GM19099 (cell line): Measurements from ENCODE around the gene NRBF2.

Experiments
- POLR2A ChIP-seq: IDR thresholded peaks from 3 replicates; pipeline ENCODE4 v1.6.1; 2011; ENCODE audit warnings: low read depth; ENCODE audit not compliant: insufficient read length; ENCODE audit errors: extremely low read depth

Gene NRBF2

DNA sequence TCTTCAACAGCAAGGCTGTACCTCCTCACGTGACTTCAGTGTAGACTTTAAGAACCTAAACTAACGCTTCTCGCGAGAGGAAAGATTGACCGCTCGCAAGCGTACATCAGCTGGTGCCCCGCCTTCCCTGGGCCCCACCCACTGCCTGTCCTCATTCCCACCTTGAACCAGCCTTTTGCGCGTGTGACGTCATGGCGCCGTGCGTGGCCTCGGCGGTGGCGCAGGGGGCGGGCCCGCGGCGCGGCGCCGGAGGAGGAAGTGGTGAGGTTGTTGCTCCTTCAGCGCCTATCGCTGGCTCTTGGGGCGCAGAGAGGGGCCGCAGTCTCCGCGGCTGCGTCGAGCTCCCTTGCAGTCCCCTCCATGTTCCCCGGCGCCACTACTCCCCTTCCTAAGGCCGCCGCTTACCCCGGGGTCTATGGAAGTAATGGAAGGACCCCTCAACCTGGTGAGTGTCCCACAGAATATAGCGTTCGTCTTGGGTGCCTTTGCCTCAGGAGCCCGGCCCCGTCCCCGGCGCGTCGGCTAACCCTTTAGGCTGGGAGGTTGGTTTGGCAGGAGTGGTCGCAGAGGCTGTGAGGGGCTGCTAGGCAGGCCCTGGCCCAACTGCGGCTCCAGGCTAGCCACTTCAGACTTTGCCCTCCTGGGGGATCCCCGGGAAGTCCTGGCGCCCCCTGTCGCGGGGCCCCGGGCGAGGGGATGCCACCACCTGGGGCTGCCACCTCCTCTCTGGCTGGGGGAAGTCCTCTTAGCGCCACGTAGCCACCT is at the start of gene NRBF2:
TSS of gene NRBF2 (plus strand) at position 273 of the 765 bp plus-strand sequence. CDS start at position 416, 143 bp downstream.
- TF ChIP-seq POLR2A: peak; percentile 98

DNA sequence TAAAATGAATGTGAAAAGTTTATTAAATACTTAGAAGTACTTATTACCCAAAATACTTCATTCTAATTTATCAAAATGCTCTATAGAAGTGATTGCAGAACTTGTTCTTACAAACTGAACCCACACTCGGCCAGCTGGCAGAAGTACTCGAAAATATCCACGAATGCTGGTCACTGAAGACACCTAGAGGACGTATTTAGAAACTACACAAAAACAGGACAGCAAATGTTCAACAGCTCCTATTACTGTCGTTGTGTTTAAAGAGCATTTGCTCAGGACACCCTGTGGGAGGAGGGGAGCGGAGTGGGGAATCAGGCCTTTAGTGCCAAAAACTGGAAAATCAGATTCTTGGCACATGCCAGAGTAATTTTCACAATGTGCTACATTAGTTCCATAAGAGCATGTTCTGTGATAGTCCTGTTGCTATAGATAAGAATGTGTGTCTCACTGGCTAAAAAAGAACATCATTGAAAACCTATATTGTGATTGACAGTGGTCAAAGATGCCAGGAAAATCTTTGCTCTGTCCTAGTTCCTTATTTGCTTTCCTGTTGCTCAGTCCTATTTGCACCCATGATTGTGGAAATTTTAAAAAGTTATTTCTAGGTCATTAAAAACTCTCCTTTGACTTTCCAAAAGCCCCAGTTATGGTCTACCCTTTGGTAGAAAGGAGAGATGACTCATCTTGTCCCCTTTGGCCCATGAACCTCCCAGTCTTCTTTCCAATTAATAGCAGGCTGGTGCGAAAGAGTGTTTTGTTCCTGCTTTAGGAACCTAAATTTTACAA is 49.0 kb upstream of the NRBF2 start:
- TF ChIP-seq POLR2A: no peak

DNA sequence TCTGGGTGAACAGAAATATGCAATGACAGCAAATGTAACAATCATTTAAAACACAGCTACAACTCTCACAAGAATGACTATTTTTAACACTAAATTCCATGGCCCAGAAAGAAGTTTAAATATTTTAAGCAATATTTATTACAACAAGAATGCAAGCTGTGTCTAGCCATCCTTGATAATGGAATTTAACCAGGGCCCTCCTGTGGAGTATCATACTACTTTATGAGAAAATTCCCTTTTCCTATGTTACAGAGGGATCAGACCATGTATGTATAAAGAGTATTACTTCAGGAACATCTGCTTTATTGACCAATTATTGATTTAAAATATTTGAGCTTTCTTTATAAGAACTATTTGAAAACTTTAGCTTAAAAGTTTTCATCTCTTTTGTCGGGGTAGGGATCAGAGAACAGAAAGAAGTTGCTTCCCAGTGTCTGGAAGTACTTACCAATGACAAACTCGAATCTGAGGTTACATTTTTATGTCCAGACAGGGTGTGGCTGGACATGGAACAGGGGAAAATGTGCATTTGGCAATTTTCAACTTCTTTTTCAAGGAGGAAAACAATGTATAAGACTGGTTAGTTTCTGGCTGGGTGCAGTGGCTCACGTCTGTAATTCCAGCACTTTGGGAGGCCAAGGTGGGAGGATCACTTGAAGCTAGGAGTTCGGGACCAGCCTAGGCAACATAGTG is 48.3 kb upstream of the NRBF2 start:
- TF ChIP-seq POLR2A: no peak

DNA sequence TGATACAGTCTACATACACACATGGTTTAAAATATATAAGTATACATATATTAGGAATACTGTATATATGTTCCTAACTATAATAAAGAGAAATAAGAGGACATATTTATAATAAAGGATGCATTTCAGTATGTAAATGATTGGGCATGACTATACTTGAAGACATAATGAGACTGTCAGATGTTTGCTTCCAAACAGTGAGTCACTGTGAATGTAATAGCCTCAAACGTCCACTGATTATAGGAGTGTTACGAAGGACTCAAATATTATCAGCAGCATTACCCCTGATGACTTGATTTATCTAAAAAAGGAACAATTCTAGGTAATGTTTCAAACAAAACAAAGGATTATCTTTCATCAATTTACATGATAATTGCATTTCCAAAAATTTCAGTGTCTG is 39.9 kb upstream of the NRBF2 start:
- TF ChIP-seq POLR2A: no peak

DNA sequence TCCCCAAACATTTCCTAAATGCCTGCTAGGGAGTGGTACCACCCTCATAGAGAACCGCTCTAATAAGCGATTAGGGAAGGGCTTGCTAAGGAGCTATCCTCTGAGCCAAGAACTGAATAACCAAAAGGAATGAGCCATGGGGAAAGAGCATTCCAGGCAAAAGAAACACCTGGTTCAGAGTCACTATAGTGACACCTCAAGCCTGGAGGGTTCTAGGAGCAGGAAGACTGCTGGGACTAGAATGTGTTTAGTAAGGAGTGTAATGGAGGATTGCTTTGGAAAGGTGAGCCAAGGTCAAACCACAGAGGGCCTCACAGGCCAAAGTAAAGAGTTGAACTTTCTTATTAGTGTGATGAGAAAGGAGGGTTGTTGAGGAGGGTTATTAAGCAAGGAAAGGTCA is 38.7 kb upstream of the NRBF2 start:
- no peak for TF ChIP-seq POLR2A

DNA sequence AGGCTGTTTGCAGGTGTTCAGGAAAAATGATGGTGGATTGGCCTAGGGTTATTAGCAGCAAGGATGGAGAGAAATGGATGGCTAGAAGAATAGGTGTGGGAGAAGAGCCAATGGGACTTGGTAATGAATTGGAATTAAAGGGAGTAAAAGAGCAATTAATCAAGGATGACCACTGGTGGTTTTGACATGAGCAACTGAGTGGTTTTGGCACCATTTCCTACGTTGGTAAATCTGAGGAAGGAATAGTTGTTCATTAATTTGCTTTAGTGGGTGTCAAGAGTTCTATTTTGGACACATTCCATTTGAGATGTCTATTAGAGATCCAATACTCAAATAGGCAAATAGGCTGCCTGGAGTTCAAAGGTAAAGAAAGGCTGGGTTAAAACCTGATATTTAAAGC is 38.2 kb upstream of the NRBF2 start:
- no peak for TF ChIP-seq POLR2A

DNA sequence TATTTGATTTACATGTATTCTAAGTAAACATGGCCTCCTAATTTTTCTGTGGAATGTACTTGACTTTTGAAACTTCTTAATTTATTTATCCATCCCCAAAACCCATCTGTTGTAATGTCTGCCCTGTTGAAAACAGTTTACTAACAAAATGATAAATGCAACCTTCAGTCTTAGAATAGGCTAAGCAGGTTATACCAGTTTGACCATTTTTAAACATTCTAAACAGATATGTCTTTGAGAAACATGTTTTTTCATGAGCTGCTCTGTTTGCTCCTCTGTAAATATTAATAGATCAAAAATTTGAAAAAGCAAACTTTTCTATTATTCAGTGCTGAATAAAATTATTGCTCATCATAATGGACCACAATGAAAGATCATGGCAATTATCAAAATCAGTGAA is 33.4 kb upstream of the NRBF2 start:
- TF ChIP-seq POLR2A: no peak

DNA sequence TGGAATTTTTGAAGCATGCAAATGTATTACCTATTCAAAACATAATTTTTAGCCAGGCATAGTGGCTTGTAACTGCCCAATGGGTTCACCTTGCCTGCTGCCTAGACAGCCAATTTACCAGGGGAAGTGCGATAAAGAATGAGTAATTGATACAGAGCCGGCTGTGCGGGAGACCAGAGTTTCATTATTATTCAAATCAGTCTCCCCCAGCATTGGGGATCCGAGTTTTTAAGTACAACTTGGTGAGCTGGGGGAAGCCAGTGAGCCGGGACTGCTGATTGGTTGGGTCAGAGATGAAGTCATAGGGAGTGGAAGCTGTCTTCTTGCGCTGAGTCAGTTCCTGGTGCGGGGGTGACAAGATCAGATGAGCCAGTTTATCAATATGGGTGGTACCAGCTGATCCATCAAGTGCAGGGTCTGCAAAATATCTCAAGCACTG is 29.1 kb upstream of the NRBF2 start:
- TF ChIP-seq POLR2A: no peak

DNA sequence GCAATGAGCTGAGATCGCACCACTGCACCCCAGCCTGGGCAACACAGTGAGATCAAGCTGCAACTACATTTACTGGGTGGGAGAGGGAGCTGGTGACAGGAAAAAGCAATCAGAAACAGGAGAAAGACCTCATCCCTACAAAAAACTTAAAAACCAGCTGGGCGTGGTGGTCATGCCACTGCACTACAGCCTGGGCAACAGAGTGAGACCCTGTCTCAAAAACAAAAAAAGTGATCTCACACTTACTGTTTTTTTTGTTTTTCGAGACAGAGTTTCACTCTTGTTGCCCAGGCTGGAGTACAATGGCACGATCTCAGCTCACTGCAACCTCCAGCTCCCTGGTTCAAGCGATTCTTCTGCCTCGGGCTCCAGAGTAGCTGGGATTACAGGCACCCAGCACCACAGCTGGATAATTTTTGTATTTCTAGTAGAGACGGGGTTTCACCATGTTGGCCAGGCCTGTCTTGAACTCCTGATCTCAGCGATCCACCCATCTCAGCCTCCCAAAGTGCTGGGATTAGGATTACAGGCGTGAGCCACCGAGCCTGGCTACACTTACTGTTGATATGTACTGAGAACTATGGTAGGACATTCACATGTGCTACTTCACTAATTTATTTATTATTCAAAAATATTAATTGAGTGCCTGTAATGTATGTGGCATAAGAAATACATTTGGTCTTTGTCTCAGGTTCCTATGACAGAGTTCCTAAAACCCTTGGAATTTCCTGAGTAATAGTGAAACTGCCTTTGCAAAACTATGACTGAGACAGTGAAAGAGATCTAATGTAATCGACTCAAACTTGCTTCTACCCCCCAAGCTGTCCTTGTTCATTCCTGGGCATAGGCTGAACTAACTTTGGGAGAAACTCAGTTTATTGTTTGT is 27.7 kb upstream of the NRBF2 start:
- no peak for TF ChIP-seq POLR2A

DNA sequence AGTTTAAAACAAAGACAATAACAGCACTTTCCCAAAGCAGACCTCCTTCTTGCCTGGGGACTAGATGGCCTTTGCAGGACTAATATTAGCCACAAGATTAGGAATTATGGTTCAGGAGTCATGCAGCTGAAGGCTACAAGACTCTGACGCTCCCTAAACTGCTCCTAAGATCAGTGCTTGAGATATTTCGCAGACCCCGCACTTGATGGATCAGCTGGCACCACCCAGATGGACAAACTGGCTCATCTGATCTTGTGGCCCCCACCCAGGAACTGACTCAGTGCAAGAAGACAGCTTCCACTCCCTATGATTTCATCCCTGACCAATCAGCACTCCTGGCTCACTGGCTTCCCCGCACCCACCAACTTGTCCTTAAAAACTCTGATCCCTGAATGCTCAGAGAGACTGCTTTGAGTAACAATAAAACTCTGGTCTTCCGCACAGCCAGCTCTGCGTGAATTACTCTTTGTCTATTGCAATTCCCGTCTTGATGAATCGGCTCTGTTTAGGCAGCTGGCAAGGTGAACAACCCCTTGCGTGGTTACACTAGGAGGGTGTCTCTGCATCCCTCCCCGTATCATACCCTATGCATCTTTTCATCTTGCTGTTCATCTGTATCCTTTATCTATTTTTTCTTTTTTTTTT is 26.9 kb upstream of the NRBF2 start:
- TF ChIP-seq POLR2A: no peak

DNA sequence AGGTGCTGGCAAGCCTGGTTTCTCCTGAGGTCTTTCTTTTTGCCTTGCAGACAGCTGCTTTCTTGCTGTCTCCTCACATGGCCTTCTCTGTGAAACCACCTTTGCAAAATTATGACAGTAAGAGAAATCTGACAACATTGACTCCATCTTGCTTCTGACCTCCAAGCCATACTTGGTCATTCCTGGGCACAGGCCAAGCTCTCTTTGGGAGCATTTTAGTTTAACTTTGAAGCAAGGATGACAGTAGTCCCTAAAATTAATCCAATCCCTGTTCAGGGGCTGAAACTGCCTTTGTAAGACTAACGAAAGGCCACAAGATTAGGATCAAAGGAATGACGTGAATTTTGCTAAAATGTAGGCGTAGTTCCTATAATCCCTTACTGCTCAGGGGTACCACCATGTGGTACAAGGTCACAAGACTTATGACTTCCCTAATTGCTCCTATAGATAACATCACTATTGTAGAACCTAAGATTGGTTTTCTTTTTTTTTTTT is 25.1 kb upstream of the NRBF2 start:
- TF ChIP-seq POLR2A: no peak

DNA sequence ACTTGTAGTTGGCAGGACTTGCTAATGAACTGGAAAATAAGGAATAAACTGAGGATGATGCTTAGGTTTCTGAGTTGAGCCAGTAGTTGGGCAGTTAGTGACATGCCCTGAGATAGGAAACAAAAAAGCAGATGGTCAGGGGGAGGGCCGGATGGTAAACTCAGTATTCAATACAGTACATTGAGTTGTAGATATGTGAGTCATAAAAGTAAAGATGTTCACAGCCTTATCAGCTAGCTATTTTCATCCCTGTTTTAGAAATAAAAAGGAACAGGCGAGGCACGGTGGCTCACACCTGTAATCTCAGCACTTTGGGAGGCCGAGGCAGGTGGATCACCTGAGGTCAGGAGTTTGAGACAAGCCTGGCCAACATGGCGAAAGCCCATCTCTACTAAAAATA is 22.2 kb upstream of the NRBF2 start:
- no peak for TF ChIP-seq POLR2A

DNA sequence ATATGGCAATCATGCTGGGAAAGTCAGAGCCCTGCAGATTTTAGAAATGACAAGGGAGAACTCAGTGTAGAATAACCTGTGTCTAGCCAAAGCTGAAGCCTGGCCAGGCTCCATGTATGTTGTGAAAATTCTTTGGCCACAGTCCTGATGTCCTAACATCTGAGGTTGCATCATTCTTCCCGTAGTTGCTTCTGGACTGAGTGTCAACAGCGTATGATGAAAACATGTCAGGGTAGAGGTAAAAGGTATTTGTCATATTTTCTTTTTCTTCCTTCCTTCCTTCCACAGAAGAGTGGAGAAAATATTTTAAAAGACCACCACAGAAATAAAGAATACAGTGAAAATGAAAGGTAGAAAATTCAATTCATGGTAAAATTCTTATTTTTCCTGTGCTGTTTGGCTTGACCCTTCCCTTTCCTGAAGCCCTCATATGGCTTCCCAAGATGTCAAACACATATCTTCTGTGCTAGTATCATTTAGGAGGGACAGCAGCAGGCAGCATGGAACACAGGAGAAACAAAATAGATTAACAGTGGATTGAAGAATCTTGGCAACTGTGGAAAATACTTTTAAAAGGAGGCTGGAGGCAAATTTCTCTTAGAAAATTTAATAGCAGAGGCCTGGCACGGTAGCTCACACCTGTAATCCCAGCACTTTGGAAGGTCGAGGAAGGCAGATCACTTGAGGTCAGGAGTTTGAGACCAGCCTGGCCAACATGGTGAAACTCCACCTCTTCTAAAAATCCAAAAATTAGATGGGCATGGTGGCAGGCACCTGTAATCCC is 18.9 kb upstream of the NRBF2 start:
- TF ChIP-seq POLR2A: no peak
